SK-N-MC (cell line): Measurements from ENCODE around the gene BRAP.

Experiments
- EZH2 ChIP-seq: fragments of 200-600 bp; sonication (generic); IDR thresholded peaks from one replicate; pipeline ENCODE4 v1.6.1; 2017; ENCODE audit warnings: antibody characterized with exemption
- POLR2AphosphoS5 ChIP-seq: IDR thresholded peaks from 2 replicates; pipeline ENCODE4 v1.6.1; 2012; ENCODE audit warnings: mild to moderate bottlenecking, low read depth, low read length, borderline replicate concordance

DNA sequence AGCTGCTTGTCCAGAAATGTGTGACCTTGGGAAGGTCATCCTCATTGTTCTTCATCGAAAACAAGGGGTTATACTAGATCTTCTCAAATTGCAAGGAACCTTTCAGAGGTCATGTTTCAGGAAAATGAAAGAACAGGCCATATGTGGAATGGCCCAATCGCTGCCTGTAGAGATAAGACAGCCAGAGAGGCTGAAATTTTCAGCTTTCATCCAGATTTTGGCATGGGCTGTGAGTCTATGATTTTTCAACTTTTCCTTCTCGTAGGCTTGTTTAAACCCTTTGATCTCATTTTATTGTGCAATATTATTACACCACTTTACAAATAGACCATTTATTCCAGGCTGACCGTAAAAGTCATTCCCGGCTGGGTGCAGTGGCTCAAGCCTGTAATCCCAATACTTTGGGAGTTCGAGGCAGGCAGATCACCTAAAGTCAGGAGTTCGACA is 69.6 kb downstream of the BRAP start:
- TF ChIP-seq POLR2AphosphoS5: no peak
- no peak for TF ChIP-seq EZH2
